ENCODE data around the gene STXBP1. TPM values are rescaled to one million over a fixed set of nuclear protein-coding genes. Genes with fewer than 3 reads are reported as not detected.

STXBP1 gene
- total RNA-seq, 1 donor from 2014 or later = 53.3 TPM

DNA sequence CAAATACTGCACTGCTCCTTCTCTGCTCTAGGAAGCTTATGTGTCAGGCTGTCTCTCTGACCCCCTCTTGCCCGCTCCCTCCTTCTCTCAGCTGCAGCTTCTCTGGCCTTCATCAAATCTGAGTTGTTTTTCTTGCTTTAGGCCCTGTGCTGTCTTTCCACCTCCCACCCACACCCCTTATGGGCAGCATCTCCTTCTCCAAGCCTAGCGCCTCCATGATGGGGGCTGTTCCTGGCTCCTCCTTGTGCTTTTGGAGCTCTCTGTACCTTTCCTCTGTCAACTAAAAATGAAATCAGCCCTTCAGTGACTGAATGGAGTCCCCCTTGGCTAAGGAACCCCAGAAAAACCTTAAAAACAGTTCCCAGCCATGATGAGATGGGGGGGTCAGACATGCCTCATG, 88.1 kb downstream of the STXBP1 start:
- H3K4me1 Mint-ChIP-seq = peaks cover 16% of the 10 kb centered on the region
- DNase-seq (ENCODE audit: low read depth, low spot score) = no peak
- no peaks in the 10 kb centered on the region for H3K9me3 Mint-ChIP-seq
- peak overlapping the region; percentile 42 for H3K4me3 Mint-ChIP-seq
- TF ChIP-seq, protein P1, sequence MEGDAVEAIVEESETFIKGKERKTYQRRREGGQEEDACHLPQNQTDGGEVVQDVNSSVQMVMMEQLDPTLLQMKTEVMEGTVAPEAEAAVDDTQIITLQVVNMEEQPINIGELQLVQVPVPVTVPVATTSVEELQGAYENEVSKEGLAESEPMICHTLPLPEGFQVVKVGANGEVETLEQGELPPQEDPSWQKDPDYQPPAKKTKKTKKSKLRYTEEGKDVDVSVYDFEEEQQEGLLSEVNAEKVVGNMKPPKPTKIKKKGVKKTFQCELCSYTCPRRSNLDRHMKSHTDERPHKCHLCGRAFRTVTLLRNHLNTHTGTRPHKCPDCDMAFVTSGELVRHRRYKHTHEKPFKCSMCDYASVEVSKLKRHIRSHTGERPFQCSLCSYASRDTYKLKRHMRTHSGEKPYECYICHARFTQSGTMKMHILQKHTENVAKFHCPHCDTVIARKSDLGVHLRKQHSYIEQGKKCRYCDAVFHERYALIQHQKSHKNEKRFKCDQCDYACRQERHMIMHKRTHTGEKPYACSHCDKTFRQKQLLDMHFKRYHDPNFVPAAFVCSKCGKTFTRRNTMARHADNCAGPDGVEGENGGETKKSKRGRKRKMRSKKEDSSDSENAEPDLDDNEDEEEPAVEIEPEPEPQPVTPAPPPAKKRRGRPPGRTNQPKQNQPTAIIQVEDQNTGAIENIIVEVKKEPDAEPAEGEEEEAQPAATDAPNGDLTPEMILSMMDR (conservative IDR thresholded peaks at IDR 0.05) = no peak
- H3K27me3 Mint-ChIP-seq (ENCODE audit: low read depth) = no peaks in the 10 kb centered on the region
- no peaks in the 10 kb centered on the region for H3K36me3 Mint-ChIP-seq (ENCODE audit: low read depth)
- H3K27ac Mint-ChIP-seq (ENCODE audit: unreplicated experiment) = no peak overlapping the region

- Mint-ChIP-seq H3K27ac (ENCODE audit: unreplicated experiment) (no peak overlapping the region), H3K4me1 (peaks cover 16% of the 10 kb centered on the region), H3K9me3 (no peaks in the 10 kb centered on the region), H3K4me3 (peak overlapping the region; percentile 42), H3K36me3 (ENCODE audit: low read depth) (no peaks in the 10 kb centered on the region), H3K27me3 (ENCODE audit: low read depth) (no peaks in the 10 kb centered on the region)
- no peak for DNase-seq (ENCODE audit: low read depth, low spot score)
- TF ChIP-seq, protein P1 (conservative IDR thresholded peaks at IDR 0.05) = no peak
Observed at GRCh38 chr9:127700594-127701255, 88.6 kb downstream of the STXBP1 start.

DNA sequence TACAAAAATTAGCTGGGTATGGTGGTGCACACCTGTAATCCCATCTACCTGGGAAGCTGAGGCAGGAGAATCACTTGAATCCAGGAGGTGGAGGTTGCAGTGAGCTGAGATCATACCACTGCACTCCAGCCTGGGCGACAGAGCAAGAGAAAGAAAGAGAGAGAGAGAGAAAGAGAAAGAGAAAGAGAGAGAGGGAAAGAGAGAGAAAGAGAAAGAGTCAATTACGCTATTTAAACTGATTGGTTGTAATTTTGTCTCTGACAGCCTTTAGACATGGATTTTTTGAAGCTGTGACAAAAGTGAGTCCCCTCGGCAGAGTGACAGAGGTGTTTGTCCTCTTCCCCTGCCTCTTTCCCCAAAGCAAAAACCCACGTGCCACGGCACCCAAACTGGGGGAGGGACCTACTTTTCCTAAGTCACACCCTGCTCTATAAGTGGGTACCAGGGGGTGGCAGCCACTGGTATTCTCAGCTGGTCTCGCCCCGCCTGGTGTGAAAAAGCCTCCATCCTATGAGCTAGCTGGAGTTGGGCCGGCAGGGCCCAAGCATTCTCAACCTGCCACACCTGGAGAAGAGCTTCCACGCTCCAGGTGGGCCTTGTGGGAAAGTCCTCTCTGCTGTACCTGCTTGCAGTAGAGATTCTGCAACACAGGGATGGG, 91.3 kb downstream of the STXBP1 start:
- peaks cover 15% of the 10 kb centered on the region for H3K4me1 Mint-ChIP-seq

GRCh38 chr9:127705577-127706379, 93.7 kb downstream of the STXBP1 start:
- H3K4me1 Mint-ChIP-seq = peaks cover 4% of the 10 kb centered on the region
- no peaks in the 10 kb centered on the region for H3K36me3 Mint-ChIP-seq (ENCODE audit: low read depth)
- H3K27me3 Mint-ChIP-seq (ENCODE audit: low read depth) = no peaks in the 10 kb centered on the region
- peaks cover 2% of the 10 kb centered on the region for H3K9me3 Mint-ChIP-seq
- TF ChIP-seq, protein P1 (conservative IDR thresholded peaks at IDR 0.05) = no peak
- H3K4me3 Mint-ChIP-seq = no peak overlapping the region
- DNase-seq (ENCODE audit: low read depth, low spot score) = no peak
- peak overlapping the region; percentile 19 for H3K27ac Mint-ChIP-seq (ENCODE audit: unreplicated experiment)

More for the DNA sequence above, 91.3 kb downstream of the STXBP1 start:
- DNase-seq (ENCODE audit: low read depth, low spot score) = no peak
- H3K9me3 Mint-ChIP-seq = no peaks in the 10 kb centered on the region
- no peak overlapping the region for H3K27ac Mint-ChIP-seq (ENCODE audit: unreplicated experiment)
- H3K27me3 Mint-ChIP-seq (ENCODE audit: low read depth) = no peaks in the 10 kb centered on the region
- no peak overlapping the region for H3K4me3 Mint-ChIP-seq
- no peaks in the 10 kb centered on the region for H3K36me3 Mint-ChIP-seq (ENCODE audit: low read depth)
- TF ChIP-seq, protein P1 (conservative IDR thresholded peaks at IDR 0.05) = no peak

GRCh38 chr9:127706836-127707241, 94.8 kb downstream of the STXBP1 start, which contains the start of gene CFAP157:
TSS of gene CFAP157 (plus strand) at chr9:127706988. CDS start at chr9:127707032, 44 bp downstream.
- peak within 1 kb of the TSS; percentile 72 for H3K4me3 Mint-ChIP-seq
- no peaks in the 10 kb centered on the region for H3K36me3 Mint-ChIP-seq (ENCODE audit: low read depth)
- no peaks in the 10 kb centered on the region for H3K27me3 Mint-ChIP-seq (ENCODE audit: low read depth)
- TF ChIP-seq, protein P1 (conservative IDR thresholded peaks at IDR 0.05) = no peak
- peaks cover 2% of the 10 kb centered on the region for H3K9me3 Mint-ChIP-seq
- DNase-seq (ENCODE audit: low read depth, low spot score) = no peak
- peak within 1 kb of the TSS; percentile 90 for H3K27ac Mint-ChIP-seq (ENCODE audit: unreplicated experiment)
- peaks cover 9% of the 10 kb centered on the region for H3K4me1 Mint-ChIP-seq

Measured in neural crest cell (in vitro differentiated cells).